Vagina (tissue), 2 donors: ENCODE measurements around the gene RABGAP1L. TPM values are rescaled to one million over a fixed set of nuclear protein-coding genes. Genes with fewer than 3 reads are reported as not detected.

Source experiments
- DNase-seq, 2 donors: peaks; one replicate each; pipeline ENCODE4 v3.0.0-alpha.2; 2017; ENCODE audit errors: extremely low spot score in 2 of 2
- H3K27ac ChIP-seq: fragments of 200-600 bp; sonication (generic); one replicate; pipeline ENCODE4 v1.5.1; 2019
- H3K27me3 ChIP-seq: fragments of 200-600 bp; sonication (generic); one replicate; pipeline ENCODE4 v1.5.1; 2019
- H3K36me3 ChIP-seq, 2 donors: fragments of 200-600 bp; sonication (generic); one replicate each; pipeline ENCODE4 v1.5.1; 2017 to 2019
- H3K4me1 ChIP-seq: fragments of 200-600 bp; sonication (generic); one replicate; pipeline ENCODE4 v1.5.1; 2019
- H3K4me3 ChIP-seq, 2 donors: fragments of 200-600 bp; sonication (generic); 1 replicate in 1 of 2; 2 replicates in 1 of 2; pipeline ENCODE4 v1.5.1; 2016 to 2019
- H3K9me3 ChIP-seq: fragments of 200-600 bp; sonication (generic); one replicate; pipeline ENCODE4 v1.5.1; 2019
- CTCF ChIP-seq, 3 experiments: fragments of 450-650 bp in 2 of 3; fragments of 200-600 bp in 1 of 3; sonication (generic) in 1 of 3; IDR thresholded peaks; one replicate each; pipeline ENCODE4 v1.5.1; 2017 to 2019; ENCODE audit warnings: antibody characterized with exemption in 3 of 3, mild to moderate bottlenecking in 2 of 3, moderate library complexity in 2 of 3
- POLR2A ChIP-seq, 2 donors: fragments of 450-650 bp; IDR thresholded peaks; one replicate each; pipeline ENCODE4 v1.6.1; 2017; ENCODE audit warnings: antibody characterized with exemption in 2 of 2, mild to moderate bottlenecking in 2 of 2, moderate library complexity in 2 of 2
- POLR2AphosphoS5 ChIP-seq, 2 donors: sonication (generic); formaldehyde crosslinking; IDR thresholded peaks; one replicate each; pipeline ENCODE4 v1.9.0; 2017; ENCODE audit warnings: antibody characterized with exemption in 2 of 2, mild to moderate bottlenecking in 2 of 2, low read depth in 1 of 2; ENCODE audit not compliant: insufficient read depth in 1 of 2
- intact Hi-C: fragments of 100-400 bp; cut with DNase I; formaldehyde crosslinking; loops from one replicate; pipeline ENCODE4 v1.15.1; 2023
- total RNA-seq: library from RNA; depleted of rRNA; stranded (reverse); fragments of >200 nt; gene quantifications from one replicate; pipeline ENCODE4 v1.2.3, GENCODE V29; 2016

The RABGAP1L gene
- total RNA-seq, 1 donor from 2014 or later = 40.0 TPM

- no peak for TF ChIP-seq POLR2AphosphoS5 (IDR thresholded peaks at IDR 0.05; ENCODE audit: insufficient read depth in 1 of 2, low read depth in 1 of 2)
- no peak for TF ChIP-seq CTCF (IDR thresholded peaks at IDR 0.05)
- no peak for TF ChIP-seq POLR2A (IDR thresholded peaks at IDR 0.05)
- no peaks in the 10 kb centered on the region for H3K27me3 ChIP-seq
- intact Hi-C loops = no loop called here
- no peak for DNase-seq
- peaks cover 54% of the 10 kb centered on the region for H3K4me1 ChIP-seq
- H3K9me3 ChIP-seq = no peaks in the 10 kb centered on the region
- peak overlapping the region; percentile 84 for H3K27ac ChIP-seq
- H3K36me3 ChIP-seq = no peaks in the 10 kb centered on the region
- H3K4me3 ChIP-seq = peak overlapping the region; percentile 17 to 37
Observed at GRCh38 chr1:174965362-174966007, 806.2 kb downstream of the RABGAP1L start.

- Histone ChIP-seq H3K36me3 (no peaks in the 10 kb centered on the region), H3K9me3 (no peaks in the 10 kb centered on the region), H3K27me3 (no peaks in the 10 kb centered on the region), H3K4me3 (peak overlapping the region; percentile 17 to 37), H3K27ac (peak overlapping the region; percentile 84), H3K4me1 (peaks cover 54% of the 10 kb centered on the region)
- no peak for TF ChIP-seq CTCF (IDR thresholded peaks at IDR 0.05)
- peak in 1 of 2 donors; percentile 71 for TF ChIP-seq POLR2AphosphoS5 (IDR thresholded peaks at IDR 0.05; ENCODE audit: insufficient read depth in 1 of 2, low read depth in 1 of 2)
- intact Hi-C loops = no loop called here
- DNase-seq = no peak
Observed at GRCh38 chr1:174966008-174966572, 806.8 kb downstream of the RABGAP1L start.

GRCh38 chr1:174967845-174968705 lies 808.8 kb downstream of the RABGAP1L start:
- Histone ChIP-seq H3K27me3 (no peaks in the 10 kb centered on the region), H3K4me1 (peaks cover 52% of the 10 kb centered on the region), H3K9me3 (no peaks in the 10 kb centered on the region), H3K36me3 (no peaks in the 10 kb centered on the region), H3K4me3 (no peak overlapping the region), H3K27ac (peak overlapping the region; percentile 45)
- DNase-seq = no peak
- intact Hi-C loops = no loop called here
- no peak for TF ChIP-seq POLR2A (IDR thresholded peaks at IDR 0.05)
- no peak for TF ChIP-seq CTCF (IDR thresholded peaks at IDR 0.05)
- no peak for TF ChIP-seq POLR2AphosphoS5 (IDR thresholded peaks at IDR 0.05; ENCODE audit: insufficient read depth in 1 of 2, low read depth in 1 of 2)

- Histone ChIP-seq H3K27ac (no peak overlapping the region), H3K36me3 (no peaks in the 10 kb centered on the region), H3K27me3 (no peaks in the 10 kb centered on the region), H3K4me1 (peaks cover 45% of the 10 kb centered on the region), H3K9me3 (no peaks in the 10 kb centered on the region), H3K4me3 (no peak overlapping the region)
- intact Hi-C loops = no loop called here
- no peak for DNase-seq
- TF ChIP-seq POLR2AphosphoS5 (IDR thresholded peaks at IDR 0.05; ENCODE audit: insufficient read depth in 1 of 2, low read depth in 1 of 2) = no peak
- TF ChIP-seq CTCF (IDR thresholded peaks at IDR 0.05) = no peak
- TF ChIP-seq POLR2A (IDR thresholded peaks at IDR 0.05) = no peak
Observed at GRCh38 chr1:174968750-174969244, 809.5 kb downstream of the RABGAP1L start.
